Measurements from ENCODE around the gene WDR7. TPM values are rescaled to one million over a fixed set of nuclear protein-coding genes. Genes with fewer than 3 reads are reported as not detected.

WDR7 gene
- total and polyA plus RNA-seq, 4 donors: 3.7 to 42.7 (median 19.0) TPM

- H3K36me3 ChIP-seq (ENCODE audit: control insufficient read depth in 4 of 4, insufficient read depth in 4 of 4, low read length in 4 of 4): peaks cover 0 to 3% (median 0%) of the 10 kb centered on the region in 4 donors
- H3K27me3 ChIP-seq (ENCODE audit: control insufficient read depth in 3 of 3, insufficient read depth in 3 of 3, low read length in 2 of 3): no peaks in the 10 kb centered on the region
- no peak overlapping the region for H3K27ac ChIP-seq (ENCODE audit: low read depth in 1 of 2, low read length in 1 of 2)
- WGBS, 2 donors: 90 to 92% methylated on average over 5 of the region's 5 CpGs
- H3K4me3 ChIP-seq: no peak overlapping the region
- H3K9me3 ChIP-seq (ENCODE audit: control insufficient read depth in 4 of 4, insufficient read depth in 3 of 4, low read length in 3 of 4): no peaks in the 10 kb centered on the region
- DNase-seq: no peak
- ATAC-seq (ENCODE audit: insufficient read depth, low FRiP score): no peak
- TF ChIP-seq CTCF (IDR thresholded peaks at IDR 0.05; ENCODE audit: control extremely low read depth, extremely low read depth): no peak
- H3K9ac ChIP-seq (ENCODE audit: insufficient read depth in 1 of 2, low read length in 2 of 2): no peak overlapping the region
- peaks cover 0 to 26% (median 9%) of the 10 kb centered on the region in 5 donors for H3K4me1 ChIP-seq (ENCODE audit: control insufficient read depth in 5 of 5, insufficient read depth in 5 of 5, low read length in 5 of 5)
Observed at GRCh38 chr18:56926734-56927133, 275.6 kb downstream of the WDR7 start.

GRCh38 chr18:56927786-56928185 is 276.6 kb downstream of the WDR7 start:
- 97% methylated on average over 3 of the region's 3 CpGs for WGBS, 2 donors
- DNase-seq: no peak
- Histone ChIP-seq H3K4me3 (no peak overlapping the region), H3K27me3 (ENCODE audit: control insufficient read depth in 3 of 3, insufficient read depth in 3 of 3, low read length in 2 of 3) (no peaks in the 10 kb centered on the region), H3K27ac (ENCODE audit: low read depth in 1 of 2, low read length in 1 of 2) (no peak overlapping the region), H3K4me1 (ENCODE audit: control insufficient read depth in 5 of 5, insufficient read depth in 5 of 5, low read length in 5 of 5) (peaks cover 0 to 19% (median 9%) of the 10 kb centered on the region in 5 donors), H3K9me3 (ENCODE audit: control insufficient read depth in 4 of 4, insufficient read depth in 3 of 4, low read length in 3 of 4) (no peaks in the 10 kb centered on the region), H3K36me3 (ENCODE audit: control insufficient read depth in 4 of 4, insufficient read depth in 4 of 4, low read length in 4 of 4) (peaks cover 0 to 5% (median 0%) of the 10 kb centered on the region in 4 donors), H3K9ac (ENCODE audit: insufficient read depth in 1 of 2, low read length in 2 of 2) (no peak overlapping the region)
- no peak for ATAC-seq (ENCODE audit: insufficient read depth, low FRiP score)
- TF ChIP-seq CTCF (IDR thresholded peaks at IDR 0.05; ENCODE audit: control extremely low read depth, extremely low read depth): no peak

GRCh38 chr18:56929886-56930285 is 278.7 kb downstream of the WDR7 start:
- Histone ChIP-seq H3K27me3 (ENCODE audit: control insufficient read depth in 3 of 3, insufficient read depth in 3 of 3, low read length in 2 of 3) (no peaks in the 10 kb centered on the region), H3K4me3 (no peak overlapping the region), H3K9ac (ENCODE audit: insufficient read depth in 1 of 2, low read length in 2 of 2) (no peak overlapping the region), H3K27ac (ENCODE audit: low read depth in 1 of 2, low read length in 1 of 2) (no peak overlapping the region), H3K9me3 (ENCODE audit: control insufficient read depth in 4 of 4, insufficient read depth in 3 of 4, low read length in 3 of 4) (no peaks in the 10 kb centered on the region), H3K36me3 (ENCODE audit: control insufficient read depth in 4 of 4, insufficient read depth in 4 of 4, low read length in 4 of 4) (peaks cover 0 to 2% (median 0%) of the 10 kb centered on the region in 4 donors), H3K4me1 (ENCODE audit: control insufficient read depth in 5 of 5, insufficient read depth in 5 of 5, low read length in 5 of 5) (peaks cover 0 to 38% (median 15%) of the 10 kb centered on the region in 5 donors)
- no peak for TF ChIP-seq CTCF (IDR thresholded peaks at IDR 0.05; ENCODE audit: control extremely low read depth, extremely low read depth)
- no peak for ATAC-seq (ENCODE audit: insufficient read depth, low FRiP score)
- peak; percentile 40 to 66 (median 60) for DNase-seq
- 89 to 91% methylated on average over 5 of the region's 5 CpGs for WGBS, 2 donors

GRCh38 chr18:56933472-56933871 is 282.3 kb downstream of the WDR7 start:
- Histone ChIP-seq H3K27ac (ENCODE audit: low read depth in 1 of 2, low read length in 1 of 2) (no peak overlapping the region), H3K27me3 (ENCODE audit: control insufficient read depth in 3 of 3, insufficient read depth in 3 of 3, low read length in 2 of 3) (no peaks in the 10 kb centered on the region), H3K4me3 (no peak overlapping the region), H3K36me3 (ENCODE audit: control insufficient read depth in 4 of 4, insufficient read depth in 4 of 4, low read length in 4 of 4) (peaks cover 0 to 4% (median 2%) of the 10 kb centered on the region in 4 donors), H3K9ac (ENCODE audit: insufficient read depth in 1 of 2, low read length in 2 of 2) (no peak overlapping the region), H3K4me1 (ENCODE audit: control insufficient read depth in 5 of 5, insufficient read depth in 5 of 5, low read length in 5 of 5) (peaks cover 0 to 54% (median 5%) of the 10 kb centered on the region in 5 donors), H3K9me3 (ENCODE audit: control insufficient read depth in 4 of 4, insufficient read depth in 3 of 4, low read length in 3 of 4) (no peaks in the 10 kb centered on the region)
- ATAC-seq (ENCODE audit: insufficient read depth, low FRiP score) (no peak), DNase-seq (no peak)
- no peak for TF ChIP-seq CTCF (IDR thresholded peaks at IDR 0.05; ENCODE audit: control extremely low read depth, extremely low read depth)
- 92 to 97% methylated on average over 2 of the region's 2 CpGs for WGBS, 2 donors

All from lung (tissue), 12 donors.